ENCODE measurements around the gene CTIF. TPM values are rescaled to one million over a fixed set of nuclear protein-coding genes. Genes with fewer than 3 reads are reported as not detected.

Gene CTIF
- total and polyA plus RNA-seq, 2 donors: 1.7 to 11.3 TPM

- Histone ChIP-seq H3K27me3 (ENCODE audit: control insufficient read depth in 2 of 2, insufficient read depth in 1 of 2, low read length in 1 of 2) (peaks cover 0 to 5% of the 10 kb centered on the region in 2 donors), H3K4me3 (ENCODE audit: low read length in 2 of 2) (no peak overlapping the region), H3K36me3 (ENCODE audit: control insufficient read depth in 2 of 2, insufficient read depth in 2 of 2, low read length in 1 of 2) (no peaks in the 10 kb centered on the region), H3K9me3 (ENCODE audit: control insufficient read depth in 2 of 2, insufficient read depth in 1 of 2, low read length in 1 of 2) (no peaks in the 10 kb centered on the region), H3K27ac (ENCODE audit: low read depth in 1 of 2, low read length in 1 of 2) (no peak overlapping the region), H3K4me1 (ENCODE audit: control insufficient read depth in 2 of 2, insufficient read depth in 2 of 2, low read length in 2 of 2) (peaks cover 0 to 19% of the 10 kb centered on the region in 2 donors)
- DNase-seq (ENCODE audit: low read depth in 6 of 9, low spot score in 9 of 9): no peak
- 77% methylated on average over 3 of the region's 3 CpGs for whole genome bisulfite sequencing
Observed at GRCh38 chr18:48828194-48828545, 289.3 kb downstream of the CTIF start.

- Histone ChIP-seq H3K9me3 (ENCODE audit: control insufficient read depth in 2 of 2, insufficient read depth in 1 of 2, low read length in 1 of 2) (no peaks in the 10 kb centered on the region), H3K4me1 (ENCODE audit: control insufficient read depth in 2 of 2, insufficient read depth in 2 of 2, low read length in 2 of 2) (peaks cover 0 to 26% of the 10 kb centered on the region in 2 donors), H3K4me3 (ENCODE audit: low read length in 2 of 2) (no peak overlapping the region), H3K36me3 (ENCODE audit: control insufficient read depth in 2 of 2, insufficient read depth in 2 of 2, low read length in 1 of 2) (no peaks in the 10 kb centered on the region), H3K27me3 (ENCODE audit: control insufficient read depth in 2 of 2, insufficient read depth in 1 of 2, low read length in 1 of 2) (peaks cover 0 to 5% of the 10 kb centered on the region in 2 donors), H3K27ac (ENCODE audit: low read depth in 1 of 2, low read length in 1 of 2) (no peak overlapping the region)
- no peak for DNase-seq (ENCODE audit: low read depth in 6 of 9, low spot score in 9 of 9)
- WGBS: 92% methylated on average over 15 of the region's 15 CpGs
Observed at GRCh38 chr18:48828691-48829442, 290.0 kb downstream of the CTIF start.

- no peak overlapping the region for H3K27ac ChIP-seq (ENCODE audit: low read depth in 1 of 2, low read length in 1 of 2)
- H3K36me3 ChIP-seq (ENCODE audit: control insufficient read depth in 2 of 2, insufficient read depth in 2 of 2, low read length in 1 of 2): no peaks in the 10 kb centered on the region
- H3K4me1 ChIP-seq (ENCODE audit: control insufficient read depth in 2 of 2, insufficient read depth in 2 of 2, low read length in 2 of 2): peaks cover 0 to 34% of the 10 kb centered on the region in 2 donors
Observed at GRCh38 chr18:48829443-48830149, 290.8 kb downstream of the CTIF start.

GRCh38 chr18:48831113-48831759 is 292.4 kb downstream of the CTIF start:
- H3K4me3 ChIP-seq (ENCODE audit: low read length in 2 of 2): no peak overlapping the region
- 92% methylated on average over 9 of the region's 9 CpGs for WGBS
- no peaks in the 10 kb centered on the region for H3K36me3 ChIP-seq (ENCODE audit: control insufficient read depth in 2 of 2, insufficient read depth in 2 of 2, low read length in 1 of 2)
- no peak overlapping the region for H3K27ac ChIP-seq (ENCODE audit: low read depth in 1 of 2, low read length in 1 of 2)
- no peaks in the 10 kb centered on the region for H3K9me3 ChIP-seq (ENCODE audit: control insufficient read depth in 2 of 2, insufficient read depth in 1 of 2, low read length in 1 of 2)
- H3K27me3 ChIP-seq (ENCODE audit: control insufficient read depth in 2 of 2, insufficient read depth in 1 of 2, low read length in 1 of 2): peaks cover 0 to 5% of the 10 kb centered on the region in 2 donors
- DNase-seq (ENCODE audit: low read depth in 6 of 9, low spot score in 9 of 9): no peak
- H3K4me1 ChIP-seq (ENCODE audit: control insufficient read depth in 2 of 2, insufficient read depth in 2 of 2, low read length in 2 of 2): peaks cover 2 to 37% of the 10 kb centered on the region in 2 donors

More at GRCh38 chr18:48829443-48830149, 290.8 kb downstream of the CTIF start:
- WGBS: 98% methylated on average over 13 of the region's 13 CpGs
- Histone ChIP-seq H3K27me3 (ENCODE audit: control insufficient read depth in 2 of 2, insufficient read depth in 1 of 2, low read length in 1 of 2) (peaks cover 0 to 5% of the 10 kb centered on the region in 2 donors), H3K4me3 (ENCODE audit: low read length in 2 of 2) (no peak overlapping the region), H3K9me3 (ENCODE audit: control insufficient read depth in 2 of 2, insufficient read depth in 1 of 2, low read length in 1 of 2) (no peaks in the 10 kb centered on the region)
- DNase-seq (ENCODE audit: low read depth in 6 of 9, low spot score in 9 of 9): no peak

GRCh38 chr18:48831802-48832201 is 293.0 kb downstream of the CTIF start:
- H3K27ac ChIP-seq (ENCODE audit: low read depth in 1 of 2, low read length in 1 of 2): no peak overlapping the region
- no peaks in the 10 kb centered on the region for H3K36me3 ChIP-seq (ENCODE audit: control insufficient read depth in 2 of 2, insufficient read depth in 2 of 2, low read length in 1 of 2)
- no peaks in the 10 kb centered on the region for H3K9me3 ChIP-seq (ENCODE audit: control insufficient read depth in 2 of 2, insufficient read depth in 1 of 2, low read length in 1 of 2)
- H3K27me3 ChIP-seq (ENCODE audit: control insufficient read depth in 2 of 2, insufficient read depth in 1 of 2, low read length in 1 of 2): peaks cover 0 to 5% of the 10 kb centered on the region in 2 donors
- 93% methylated on average over 6 of the region's 6 CpGs for WGBS
- H3K4me3 ChIP-seq (ENCODE audit: low read length in 2 of 2): no peak overlapping the region
- H3K4me1 ChIP-seq (ENCODE audit: control insufficient read depth in 2 of 2, insufficient read depth in 2 of 2, low read length in 2 of 2): peaks cover 2 to 37% of the 10 kb centered on the region in 2 donors
- no peak for DNase-seq (ENCODE audit: low read depth in 6 of 9, low spot score in 9 of 9)

GRCh38 chr18:48832938-48833700 is 294.3 kb downstream of the CTIF start:
- Histone ChIP-seq H3K27me3 (ENCODE audit: control insufficient read depth in 2 of 2, insufficient read depth in 1 of 2, low read length in 1 of 2) (no peaks in the 10 kb centered on the region), H3K9me3 (ENCODE audit: control insufficient read depth in 2 of 2, insufficient read depth in 1 of 2, low read length in 1 of 2) (no peaks in the 10 kb centered on the region), H3K4me3 (ENCODE audit: low read length in 2 of 2) (no peak overlapping the region), H3K27ac (ENCODE audit: low read depth in 1 of 2, low read length in 1 of 2) (no peak overlapping the region), H3K36me3 (ENCODE audit: control insufficient read depth in 2 of 2, insufficient read depth in 2 of 2, low read length in 1 of 2) (no peaks in the 10 kb centered on the region), H3K4me1 (ENCODE audit: control insufficient read depth in 2 of 2, insufficient read depth in 2 of 2, low read length in 2 of 2) (peaks cover 2 to 32% of the 10 kb centered on the region in 2 donors)
- WGBS: 81% methylated on average over 16 of the region's 16 CpGs
- no peak for DNase-seq (ENCODE audit: low read depth in 6 of 9, low spot score in 9 of 9)

- Histone ChIP-seq H3K9me3 (ENCODE audit: control insufficient read depth in 2 of 2, insufficient read depth in 1 of 2, low read length in 1 of 2) (no peaks in the 10 kb centered on the region), H3K4me1 (ENCODE audit: control insufficient read depth in 2 of 2, insufficient read depth in 2 of 2, low read length in 2 of 2) (peaks cover 2 to 25% of the 10 kb centered on the region in 2 donors), H3K36me3 (ENCODE audit: control insufficient read depth in 2 of 2, insufficient read depth in 2 of 2, low read length in 1 of 2) (no peaks in the 10 kb centered on the region), H3K27ac (ENCODE audit: low read depth in 1 of 2, low read length in 1 of 2) (no peak overlapping the region), H3K4me3 (ENCODE audit: low read length in 2 of 2) (no peak overlapping the region), H3K27me3 (ENCODE audit: control insufficient read depth in 2 of 2, insufficient read depth in 1 of 2, low read length in 1 of 2) (no peaks in the 10 kb centered on the region)
- WGBS: 35% methylated on average over 13 of the region's 13 CpGs
- DNase-seq (ENCODE audit: low read depth in 6 of 9, low spot score in 9 of 9): peak in 1 of 9 donors; percentile 49
Observed at GRCh38 chr18:48833701-48834412, 295.0 kb downstream of the CTIF start.

- Histone ChIP-seq H3K36me3 (ENCODE audit: control insufficient read depth in 2 of 2, insufficient read depth in 2 of 2, low read length in 1 of 2) (no peaks in the 10 kb centered on the region), H3K27me3 (ENCODE audit: control insufficient read depth in 2 of 2, insufficient read depth in 1 of 2, low read length in 1 of 2) (no peaks in the 10 kb centered on the region), H3K27ac (ENCODE audit: low read depth in 1 of 2, low read length in 1 of 2) (no peak overlapping the region), H3K4me3 (ENCODE audit: low read length in 2 of 2) (no peak overlapping the region), H3K4me1 (ENCODE audit: control insufficient read depth in 2 of 2, insufficient read depth in 2 of 2, low read length in 2 of 2) (peaks cover 2 to 24% of the 10 kb centered on the region in 2 donors), H3K9me3 (ENCODE audit: control insufficient read depth in 2 of 2, insufficient read depth in 1 of 2, low read length in 1 of 2) (no peaks in the 10 kb centered on the region)
- 37% methylated on average over 18 of the region's 18 CpGs for WGBS
- peak in 2 of 9 donors; percentile 21 to 45 for DNase-seq (ENCODE audit: low read depth in 6 of 9, low spot score in 9 of 9)
Observed at GRCh38 chr18:48834413-48835031, 295.7 kb downstream of the CTIF start.

Measured in thymus (tissue), 11 donors.